NCI-H2227 (cell line): ENCODE results near the gene SLC25A25.
"Not testable (repeated sequence)": the region's sequence is repeated elsewhere in the genome, so short reads cannot be mapped to it uniquely, and the experiment has no call there.

Experiments
- DNase-seq: peaks from one replicate; lab custom pipeline; 2025; ENCODE audit not compliant: unreplicated experiment; lab: John Stamatoyannopoulos, UW

The SLC25A25 gene

DNA sequence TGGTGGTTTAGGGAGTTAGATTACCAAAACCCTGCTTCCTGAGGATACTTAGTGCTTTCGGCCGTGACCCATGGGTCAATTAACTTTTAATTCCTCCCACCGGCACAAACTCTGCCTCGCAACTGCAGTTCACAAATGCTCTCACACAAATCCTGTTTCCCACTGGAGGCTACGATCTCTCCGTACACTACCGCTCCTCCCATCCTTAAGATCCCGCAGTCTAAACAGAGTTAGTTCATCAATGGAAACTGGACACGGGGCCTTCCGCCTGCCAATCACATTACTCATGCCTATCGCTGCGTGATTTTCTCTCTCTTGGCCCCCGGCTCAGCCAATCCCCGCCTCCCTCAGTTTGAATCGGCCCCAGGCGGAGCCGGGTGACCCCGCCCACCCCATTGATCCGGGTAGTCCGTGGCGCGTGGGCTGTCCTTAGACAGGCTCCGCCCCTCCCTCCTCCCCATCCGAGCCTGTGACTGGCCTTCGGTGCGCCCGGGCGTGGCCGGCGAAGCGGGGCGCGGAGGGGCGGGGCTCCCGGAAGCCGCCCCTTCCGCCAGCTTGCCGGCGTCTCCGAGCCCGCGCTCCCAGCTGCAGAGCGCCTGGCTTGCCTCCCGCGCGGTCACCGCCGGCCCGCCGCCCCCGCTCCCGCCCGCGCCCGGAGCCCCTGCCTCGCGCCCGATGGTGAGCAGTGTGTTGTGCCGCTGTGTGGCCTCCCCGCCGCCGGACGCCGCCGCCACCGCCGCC lies at the start of gene SLC25A25:
Gene SLC25A25, plus strand, starts transcription at position 588 of the 741 bp plus-strand sequence. Its CDS starts 88 bp downstream, at position 676.
- DNase-seq = peak; percentile 98

DNA sequence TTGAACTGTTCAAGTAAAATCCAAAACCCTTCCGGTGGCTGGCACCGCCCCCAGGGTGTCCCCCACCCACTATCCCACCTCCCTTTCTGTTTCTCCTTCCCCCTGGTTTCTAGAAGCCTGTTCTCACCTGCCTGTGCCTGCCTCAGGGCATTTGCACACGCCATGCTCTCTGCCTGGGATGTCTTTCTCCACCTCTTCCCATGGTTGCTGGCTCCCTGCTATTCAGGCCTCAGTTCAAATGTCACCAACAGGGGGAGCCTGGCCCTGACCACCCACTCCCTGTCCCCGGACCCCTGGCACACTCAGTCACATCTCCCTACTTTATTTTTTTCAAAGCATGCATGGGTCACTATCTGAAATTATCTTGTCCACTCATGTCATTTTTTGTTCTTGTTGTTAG lies 47.3 kb upstream of the SLC25A25 start:
- DNase-seq = no peak

DNA sequence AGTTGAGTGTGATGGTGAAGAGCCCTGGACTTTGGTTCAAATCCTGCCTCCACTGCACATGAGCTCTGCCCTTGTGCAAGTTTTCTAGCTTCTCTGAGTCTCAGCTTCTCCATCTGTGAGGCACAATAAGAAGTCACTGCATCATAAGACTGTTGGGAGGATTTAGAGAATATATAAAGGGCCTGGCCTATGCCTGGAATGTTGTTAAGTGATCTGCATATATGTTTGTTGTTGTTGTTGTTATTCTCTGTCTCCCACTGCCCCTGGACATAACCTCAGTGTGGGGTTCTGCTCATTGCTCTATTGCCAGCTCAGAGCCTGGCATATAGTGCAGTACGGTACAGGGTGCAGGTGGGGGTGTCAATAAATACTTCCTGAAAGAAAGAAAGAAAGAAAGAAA lies 46.9 kb upstream of the SLC25A25 start:
- no peak for DNase-seq

DNA sequence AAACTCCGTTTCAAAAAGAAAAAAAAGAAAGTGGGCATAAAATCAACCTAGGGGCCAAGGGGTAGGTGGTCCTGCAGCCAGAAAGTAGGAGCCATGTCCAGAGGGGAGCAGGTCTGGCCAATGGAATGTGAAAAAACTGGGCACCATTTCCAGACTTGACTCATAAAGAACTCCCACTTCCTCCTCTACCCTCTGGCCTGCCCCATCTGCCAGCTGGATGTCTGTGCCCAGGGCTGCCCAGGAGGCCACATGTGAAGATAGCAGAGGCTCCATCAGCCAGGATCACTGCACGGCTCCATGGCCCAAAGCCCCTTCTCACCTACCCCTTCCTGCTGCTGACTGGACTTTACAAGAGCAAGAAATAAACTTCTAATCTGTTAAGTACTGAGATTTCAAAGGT lies 45.1 kb upstream of the SLC25A25 start:
- DNase-seq = no peak

DNA sequence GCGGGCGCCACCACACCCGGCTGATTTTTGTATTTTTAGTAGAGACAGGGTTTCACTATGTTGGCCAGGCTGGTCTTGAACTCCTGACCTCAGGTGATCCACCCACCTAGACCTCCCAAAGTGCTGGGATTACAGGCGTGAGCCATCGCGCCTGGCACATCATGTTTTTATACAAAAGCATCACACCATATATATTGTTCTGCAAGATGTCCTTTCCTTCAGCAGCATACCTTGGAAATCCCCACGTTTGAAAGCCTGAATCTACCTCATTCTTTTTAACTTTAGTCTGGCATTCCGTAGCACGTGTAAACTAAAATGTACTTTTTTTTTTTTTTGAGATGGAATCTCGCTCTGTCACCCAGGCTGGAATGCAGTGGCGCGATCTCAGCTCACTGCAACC lies 44.4 kb upstream of the SLC25A25 start:
- not testable (repeated sequence) for DNase-seq

DNA sequence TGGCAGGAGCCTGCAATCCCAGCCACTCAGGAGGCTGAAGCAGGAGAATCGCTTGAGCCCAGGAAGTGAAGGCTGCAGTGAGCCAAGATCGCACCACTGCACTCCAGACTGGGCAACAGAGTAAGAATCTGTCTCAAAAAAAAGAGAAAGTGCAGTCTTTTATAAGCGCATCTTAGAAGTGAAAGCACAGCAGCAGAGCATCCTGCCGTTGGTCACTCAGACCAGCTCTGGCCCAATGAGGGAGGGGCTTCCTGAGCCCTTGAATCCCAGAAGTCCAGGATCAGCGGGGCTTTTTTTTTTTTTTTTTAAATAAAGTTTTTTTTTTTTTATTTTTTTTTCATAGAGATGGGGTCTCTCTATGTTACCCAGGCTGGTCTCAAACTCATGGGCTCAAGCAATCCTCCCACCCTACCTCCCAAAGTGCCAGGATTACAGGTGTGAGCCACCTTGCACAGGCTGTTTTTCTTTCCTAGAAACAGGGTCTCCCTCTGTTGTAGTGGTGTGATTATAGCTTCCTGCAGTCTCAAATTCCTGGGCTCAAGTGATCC lies 43.2 kb upstream of the SLC25A25 start:
- no peak for DNase-seq

DNA sequence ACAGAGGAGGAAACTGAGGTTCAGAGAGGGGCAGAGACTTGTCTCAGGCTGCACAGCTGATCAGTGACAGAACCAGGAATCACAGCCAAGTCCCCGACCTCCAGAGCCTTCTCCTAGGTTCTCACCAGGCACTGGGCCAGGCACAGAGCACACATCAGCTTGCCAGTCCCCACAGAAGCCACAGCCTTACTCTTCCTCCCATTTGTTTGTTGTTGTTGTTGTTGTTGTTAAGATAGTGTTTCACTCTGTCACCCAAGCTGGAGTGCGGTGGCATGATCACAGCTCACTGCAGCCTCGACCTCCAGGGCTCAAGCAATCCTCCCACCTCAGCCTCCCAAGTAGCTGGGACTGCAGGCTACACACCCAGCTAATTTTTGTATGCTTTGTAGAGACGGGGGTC lies 42.3 kb upstream of the SLC25A25 start:
- no peak for DNase-seq

DNA sequence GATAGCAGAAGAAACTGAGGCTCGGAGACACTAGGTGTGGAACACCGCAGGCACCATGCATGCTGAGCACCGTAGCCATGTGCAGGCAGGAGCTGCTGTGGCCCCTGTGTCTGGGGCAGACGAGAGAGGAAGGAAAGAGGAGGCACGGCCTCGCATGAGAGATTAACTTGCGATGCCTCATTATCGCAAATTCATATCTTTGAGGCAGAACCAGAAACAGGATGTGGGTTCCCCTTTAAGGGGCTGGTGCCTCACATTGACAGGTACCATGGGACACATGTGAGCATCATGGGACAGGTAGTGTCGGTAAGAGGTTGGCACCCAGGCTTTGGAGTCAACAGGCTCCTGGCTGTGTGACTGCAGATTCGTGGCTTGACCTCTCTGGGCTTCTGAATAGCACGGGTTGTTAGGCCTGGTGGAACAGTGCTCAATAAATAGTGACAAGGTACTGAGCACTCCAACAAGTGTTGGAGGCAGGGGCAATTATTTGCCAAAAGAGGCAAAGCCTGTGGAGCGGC lies 41.7 kb upstream of the SLC25A25 start:
- DNase-seq = no peak

DNA sequence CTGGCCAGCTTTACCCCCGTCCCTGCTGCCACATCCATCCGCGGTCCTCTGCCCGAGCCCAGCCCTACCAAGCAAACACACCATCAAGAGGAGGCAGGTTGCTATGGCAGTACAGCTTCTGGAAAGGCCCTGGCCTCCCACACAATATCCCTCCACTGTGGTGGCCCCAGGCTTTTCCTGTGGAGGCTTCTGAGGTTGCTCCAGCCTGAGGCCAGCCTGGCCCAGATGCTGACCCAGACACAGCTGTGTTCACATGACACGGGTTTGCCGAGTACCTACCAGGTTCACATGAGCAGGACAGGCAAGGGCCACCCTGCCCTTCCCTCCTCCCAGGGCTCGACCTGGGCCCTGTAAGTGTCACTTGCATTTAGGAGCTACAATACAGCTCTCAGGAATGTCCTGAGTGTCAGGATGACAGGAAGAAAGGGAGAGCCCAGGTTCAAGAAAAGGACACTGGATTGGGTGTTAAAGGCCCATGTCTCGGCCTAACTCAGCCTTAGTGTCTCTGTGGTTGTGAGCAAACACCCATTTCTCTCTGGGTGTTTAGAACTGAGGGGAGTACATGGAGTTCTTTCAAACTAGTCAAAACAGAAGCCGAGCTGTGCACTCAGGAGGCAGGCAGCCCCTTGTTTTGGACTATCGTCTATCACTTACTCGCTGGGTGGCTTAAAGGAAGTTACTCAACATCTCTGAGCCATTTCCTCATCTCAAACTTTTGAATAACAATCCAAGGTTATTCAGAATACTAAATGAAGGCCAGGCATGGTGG lies 41.1 kb upstream of the SLC25A25 start:
- no peak for DNase-seq

DNA sequence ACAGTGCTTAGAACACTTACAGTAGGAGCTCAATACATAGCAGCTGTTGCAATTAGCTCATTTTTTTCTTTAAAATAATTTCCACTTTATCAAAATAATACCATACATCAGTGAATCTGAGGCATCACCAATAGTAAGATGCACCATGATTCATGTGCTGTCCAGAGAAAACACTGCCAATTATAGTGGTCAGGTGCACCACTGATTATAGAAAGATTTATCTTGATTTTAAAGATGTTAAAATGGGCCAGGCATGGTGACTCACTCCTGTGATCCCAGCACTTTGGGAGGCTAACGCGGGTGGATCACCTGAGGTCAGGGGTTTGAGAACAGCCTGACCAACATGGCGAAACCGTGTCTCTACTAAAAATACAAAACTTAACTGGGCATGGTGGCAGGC lies 40.3 kb upstream of the SLC25A25 start:
- no peak for DNase-seq

DNA sequence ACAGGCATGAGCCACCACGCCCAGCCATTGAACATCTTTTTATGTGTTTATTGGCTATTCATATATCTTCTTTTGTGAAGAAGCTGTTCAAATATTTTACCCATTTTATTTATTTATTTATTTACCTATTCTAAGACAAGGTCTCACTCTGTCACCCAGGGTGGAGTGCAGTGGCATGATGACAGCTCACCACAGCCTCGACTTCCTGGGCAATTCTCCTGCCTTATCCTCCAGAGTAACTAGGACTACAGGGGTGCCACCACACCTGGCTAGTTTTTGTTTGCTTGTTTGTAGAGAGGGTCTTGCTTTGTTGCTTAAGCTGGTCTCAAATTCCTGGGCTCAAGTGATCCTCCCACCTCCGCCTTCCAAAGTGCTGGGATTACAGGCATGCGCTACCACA lies 34.4 kb upstream of the SLC25A25 start:
- no peak for DNase-seq

DNA sequence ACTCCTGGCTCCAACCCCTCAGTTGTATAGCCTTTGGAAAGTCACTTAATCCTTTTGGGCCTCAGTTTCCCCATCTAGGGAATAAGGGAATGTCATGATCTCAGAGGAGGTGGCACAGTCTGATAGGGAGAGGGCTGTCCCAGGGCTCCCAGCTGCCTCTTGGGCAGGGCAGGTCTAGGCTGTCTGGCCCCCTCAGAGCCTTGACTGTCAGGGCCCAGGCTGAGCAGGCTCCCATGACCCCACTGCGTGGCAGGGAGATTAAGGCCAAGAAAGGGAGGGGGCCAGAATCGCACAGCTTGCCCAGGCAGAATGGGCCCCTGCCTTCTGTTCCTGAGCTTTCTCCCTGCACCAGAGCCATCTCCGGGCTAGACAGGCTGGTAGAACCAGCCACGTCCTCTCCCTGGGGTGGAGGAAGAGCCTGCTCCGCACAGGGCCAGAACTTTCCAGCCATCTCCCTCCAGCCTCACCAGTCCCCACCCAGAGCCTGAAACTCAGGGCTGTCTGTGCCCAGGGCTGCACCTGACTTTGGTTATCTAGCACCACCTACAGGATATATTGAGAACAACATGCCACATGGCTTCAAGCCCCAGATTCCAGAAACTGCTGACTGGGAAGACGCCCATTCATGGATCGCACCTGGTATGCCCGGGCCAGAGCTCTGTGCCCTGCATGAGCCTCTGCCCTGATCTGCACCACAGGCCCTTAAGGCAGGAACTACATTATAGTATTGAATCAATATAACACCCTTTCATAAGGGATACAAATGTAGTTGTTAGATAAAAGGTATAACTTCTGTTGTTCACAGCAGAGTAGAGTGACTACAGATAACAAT lies 33.0 kb upstream of the SLC25A25 start:
- DNase-seq = peak; percentile 56

DNA sequence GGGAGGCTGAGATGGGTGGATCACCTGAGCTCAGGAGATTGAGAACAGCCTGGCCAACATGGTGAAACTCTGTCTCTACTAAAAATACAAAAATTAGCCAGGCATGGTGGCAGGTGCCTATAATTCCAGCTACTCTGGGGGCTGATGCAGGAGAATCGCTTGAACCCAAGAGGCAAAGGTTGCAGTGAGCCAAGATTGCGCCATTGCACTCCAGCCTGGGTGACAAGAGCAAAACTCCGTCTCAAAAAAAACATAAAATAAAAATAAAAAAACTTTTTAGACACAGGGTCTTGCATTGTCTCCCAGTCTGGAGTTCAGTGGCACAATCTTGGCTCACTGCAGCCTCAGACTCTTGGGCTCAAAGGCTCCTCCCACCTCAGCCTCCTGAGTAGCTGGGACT lies 31.5 kb upstream of the SLC25A25 start:
- not testable (repeated sequence) for DNase-seq

DNA sequence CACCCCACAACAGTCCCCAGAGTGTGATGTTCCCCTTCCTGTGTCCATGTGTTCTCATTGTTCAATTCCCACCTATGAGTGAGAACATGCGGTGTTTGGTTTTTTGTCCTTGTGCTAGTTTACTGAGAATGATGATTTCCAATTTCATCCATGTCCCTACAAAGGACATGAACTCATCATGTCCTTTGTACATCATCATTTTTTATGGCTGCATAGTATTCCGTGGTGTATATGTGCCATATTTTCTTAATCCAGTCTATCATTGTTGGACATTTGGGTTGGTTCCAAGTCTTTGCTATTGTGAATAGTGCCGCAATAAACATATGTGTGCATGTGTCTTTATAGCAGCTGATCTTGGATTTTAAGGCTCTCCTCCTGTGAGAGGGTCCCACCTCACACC lies 27.2 kb upstream of the SLC25A25 start:
- DNase-seq = not testable (repeated sequence)

DNA sequence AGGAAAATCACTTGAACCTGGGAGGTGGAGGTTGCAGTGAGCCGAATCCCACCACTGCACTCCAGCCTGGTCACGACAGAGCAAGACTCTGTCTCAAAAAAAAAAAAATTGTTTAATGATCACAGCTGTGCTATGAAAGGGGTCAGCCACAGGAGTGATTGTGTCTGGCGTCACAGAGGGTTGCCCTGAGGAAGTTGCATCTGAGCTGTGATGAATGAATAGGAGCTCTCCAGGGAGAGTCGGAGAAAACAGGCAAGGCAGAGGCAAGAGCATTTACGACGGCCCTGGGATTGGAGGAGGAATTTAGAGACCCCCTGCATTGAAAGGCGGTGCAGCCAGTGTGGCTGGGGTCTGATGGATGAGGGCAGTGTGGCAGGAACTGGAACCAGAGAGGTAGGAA lies 26.0 kb upstream of the SLC25A25 start:
- DNase-seq = no peak

DNA sequence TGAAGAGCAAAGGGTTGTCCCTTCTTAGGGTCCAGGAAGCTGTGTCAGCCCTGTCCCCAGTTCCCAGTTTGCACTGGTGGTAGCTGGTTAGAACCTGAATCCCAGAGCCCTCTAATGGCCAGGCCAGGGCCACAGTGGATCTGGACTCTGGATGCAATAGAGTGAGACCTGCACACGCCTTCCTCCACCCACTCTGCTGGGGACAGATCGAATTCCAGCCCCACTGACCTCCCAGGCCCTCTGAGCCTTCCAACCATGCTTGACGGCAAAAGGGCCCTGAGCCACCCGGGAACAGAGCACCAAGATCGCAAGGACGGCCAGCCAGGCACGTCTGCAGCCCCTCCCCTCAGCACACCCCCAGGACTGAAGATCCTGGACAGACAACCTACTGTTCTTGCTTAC lies 24.6 kb upstream of the SLC25A25 start:
- DNase-seq = no peak

DNA sequence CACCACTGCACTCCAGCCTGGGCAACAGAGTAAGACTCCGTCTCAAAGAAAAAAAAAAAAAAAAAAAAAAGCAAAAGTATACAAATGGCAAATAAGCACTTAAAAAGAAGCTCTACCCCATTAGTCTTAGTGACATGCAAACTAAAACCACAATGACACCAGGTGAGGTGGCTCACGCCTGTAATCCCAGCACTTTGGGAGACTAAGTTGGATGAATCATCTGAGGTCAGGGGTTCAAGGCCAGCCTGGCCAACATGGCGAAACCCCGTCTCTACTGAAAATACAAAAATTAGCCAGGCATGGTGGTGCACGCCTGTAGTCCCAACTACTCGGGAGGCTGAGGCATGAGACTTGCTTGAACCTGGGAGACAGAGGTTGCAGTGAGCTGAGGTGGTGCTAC lies 22.6 kb upstream of the SLC25A25 start:
- DNase-seq = not testable (repeated sequence)

DNA sequence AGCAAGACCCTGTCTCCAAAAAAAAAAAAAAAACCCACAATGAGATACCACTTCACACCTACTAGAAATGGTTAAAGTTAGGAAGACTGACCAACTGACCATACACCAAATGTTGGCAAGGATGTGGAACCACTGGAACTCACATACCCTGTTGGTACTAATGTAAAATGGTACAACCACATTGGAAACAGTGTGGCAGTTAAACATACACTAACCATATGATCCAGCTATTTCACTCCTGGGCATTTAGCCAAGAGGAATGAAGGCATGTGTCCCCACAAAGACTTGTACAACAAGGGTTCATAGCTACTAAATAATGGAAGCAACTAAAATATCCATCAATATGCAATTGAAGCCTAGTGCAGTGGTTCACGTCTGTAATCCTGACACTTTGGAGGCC lies 22.2 kb upstream of the SLC25A25 start:
- no peak for DNase-seq

DNA sequence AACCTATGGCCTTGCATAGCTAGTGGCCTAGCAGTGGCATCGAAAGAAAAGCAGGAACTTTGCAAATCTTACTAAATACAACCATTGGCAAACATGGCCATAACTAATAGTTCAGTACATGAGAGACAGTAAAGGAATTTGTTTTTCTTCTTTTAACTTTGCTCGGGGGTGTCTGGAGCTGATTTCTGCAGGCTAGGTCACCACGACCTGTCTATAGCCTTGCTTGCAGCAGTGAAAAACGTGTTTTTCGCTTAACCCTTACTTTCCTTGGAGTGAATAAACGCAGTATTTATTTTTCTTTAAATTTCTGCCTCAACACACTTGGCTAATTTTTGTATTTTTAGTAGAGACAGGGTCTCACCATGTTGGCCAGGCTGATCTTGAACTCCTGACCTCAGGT lies 20.8 kb upstream of the SLC25A25 start:
- no peak for DNase-seq

DNA sequence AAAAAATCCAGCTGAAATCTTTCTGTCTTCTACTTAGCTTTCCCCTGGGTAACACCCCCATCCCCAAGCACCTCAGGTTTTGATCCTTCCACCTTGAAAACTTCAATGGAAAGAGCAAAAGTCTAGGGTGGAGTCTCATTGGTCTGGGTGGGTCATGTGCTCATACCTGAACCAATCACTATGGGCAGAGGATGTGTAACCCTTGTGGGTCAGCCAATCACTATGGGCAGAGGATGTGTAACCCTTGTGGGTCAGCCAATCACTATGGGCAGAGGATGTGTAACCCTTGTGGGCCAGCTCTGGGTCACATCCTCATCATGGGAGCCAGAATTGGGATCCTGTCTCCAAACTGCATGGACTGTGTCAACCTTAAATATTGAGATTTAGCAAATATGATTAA lies 19.4 kb upstream of the SLC25A25 start:
- no peak for DNase-seq

DNA sequence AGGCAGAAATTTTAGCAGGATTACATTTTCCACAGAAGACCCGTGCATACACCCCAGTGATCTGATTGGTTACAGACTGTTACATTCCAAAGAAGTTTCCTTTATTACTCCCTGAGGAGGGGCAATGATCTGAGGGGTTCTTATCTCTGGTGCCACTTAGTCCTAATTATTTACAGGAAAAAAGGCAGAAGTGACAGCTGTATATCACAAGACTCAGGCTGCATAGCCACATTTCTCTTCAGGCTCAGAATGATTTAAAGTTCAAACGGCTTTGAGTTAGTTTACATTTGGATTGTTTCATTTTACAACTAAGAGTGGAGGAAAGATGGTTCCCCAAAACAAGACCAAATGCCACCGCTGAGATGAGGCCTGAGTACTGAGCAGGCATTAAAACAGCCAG lies 18.2 kb upstream of the SLC25A25 start:
- no peak for DNase-seq
